Neural cell (in vitro differentiated cells): ENCODE results near the gene KCNIP4.

Experiments
- EP300 ChIP-seq: fragments of 450-650 bp; conservative IDR thresholded peaks from 2 replicates; pipeline ENCODE4 v1.6.1; 2014; ENCODE audit warnings: antibody characterized with exemption, mild to moderate bottlenecking, moderate library complexity; ENCODE audit not compliant: poor library complexity, severe bottlenecking
- POLR2AphosphoS5 ChIP-seq: IDR thresholded peaks from 2 replicates; pipeline ENCODE4 v1.6.1; 2012
- RAD21 ChIP-seq: fragments of 450-650 bp; conservative IDR thresholded peaks from 2 replicates; pipeline ENCODE4 v1.6.1; 2014; ENCODE audit warnings: antibody characterized with exemption, mild to moderate bottlenecking, moderate library complexity
- TF ChIP-seq, protein P1 (sequence below): fragments of 450-650 bp; IDR thresholded peaks from 2 replicates; pipeline ENCODE4 v1.5.1; 2014; ENCODE audit warnings: antibody characterized with exemption, mild to moderate bottlenecking, moderate library complexity; ENCODE audit not compliant: poor library complexity, severe bottlenecking
- TF ChIP-seq, protein P2 (sequence below): IDR thresholded peaks from 2 replicates; pipeline ENCODE4 v1.6.1; 2012; ENCODE audit warnings: borderline replicate concordance

DNA sequence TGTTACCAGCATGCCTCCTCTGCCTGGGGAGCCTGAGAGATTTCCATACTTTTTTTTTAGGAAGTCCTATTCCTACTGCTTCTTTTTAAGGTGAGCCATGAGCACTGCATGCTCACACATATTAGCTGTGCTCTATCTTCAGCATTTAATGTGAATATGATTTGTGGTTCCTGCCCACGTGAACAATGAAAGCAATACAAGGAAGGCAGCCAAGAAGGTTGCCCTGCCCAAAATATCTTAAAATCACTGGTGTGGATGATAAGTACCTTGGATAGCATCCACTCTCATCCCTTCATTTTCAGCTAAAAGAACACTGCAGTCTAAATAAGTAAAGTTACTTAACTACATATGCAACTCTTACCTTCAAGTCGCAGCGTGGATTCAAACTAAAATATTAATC is 640.9 kb downstream of the KCNIP4 start:
- TF ChIP-seq RAD21: no peak
- TF ChIP-seq, protein P1, sequence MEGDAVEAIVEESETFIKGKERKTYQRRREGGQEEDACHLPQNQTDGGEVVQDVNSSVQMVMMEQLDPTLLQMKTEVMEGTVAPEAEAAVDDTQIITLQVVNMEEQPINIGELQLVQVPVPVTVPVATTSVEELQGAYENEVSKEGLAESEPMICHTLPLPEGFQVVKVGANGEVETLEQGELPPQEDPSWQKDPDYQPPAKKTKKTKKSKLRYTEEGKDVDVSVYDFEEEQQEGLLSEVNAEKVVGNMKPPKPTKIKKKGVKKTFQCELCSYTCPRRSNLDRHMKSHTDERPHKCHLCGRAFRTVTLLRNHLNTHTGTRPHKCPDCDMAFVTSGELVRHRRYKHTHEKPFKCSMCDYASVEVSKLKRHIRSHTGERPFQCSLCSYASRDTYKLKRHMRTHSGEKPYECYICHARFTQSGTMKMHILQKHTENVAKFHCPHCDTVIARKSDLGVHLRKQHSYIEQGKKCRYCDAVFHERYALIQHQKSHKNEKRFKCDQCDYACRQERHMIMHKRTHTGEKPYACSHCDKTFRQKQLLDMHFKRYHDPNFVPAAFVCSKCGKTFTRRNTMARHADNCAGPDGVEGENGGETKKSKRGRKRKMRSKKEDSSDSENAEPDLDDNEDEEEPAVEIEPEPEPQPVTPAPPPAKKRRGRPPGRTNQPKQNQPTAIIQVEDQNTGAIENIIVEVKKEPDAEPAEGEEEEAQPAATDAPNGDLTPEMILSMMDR: no peak
- TF ChIP-seq, protein P2, sequence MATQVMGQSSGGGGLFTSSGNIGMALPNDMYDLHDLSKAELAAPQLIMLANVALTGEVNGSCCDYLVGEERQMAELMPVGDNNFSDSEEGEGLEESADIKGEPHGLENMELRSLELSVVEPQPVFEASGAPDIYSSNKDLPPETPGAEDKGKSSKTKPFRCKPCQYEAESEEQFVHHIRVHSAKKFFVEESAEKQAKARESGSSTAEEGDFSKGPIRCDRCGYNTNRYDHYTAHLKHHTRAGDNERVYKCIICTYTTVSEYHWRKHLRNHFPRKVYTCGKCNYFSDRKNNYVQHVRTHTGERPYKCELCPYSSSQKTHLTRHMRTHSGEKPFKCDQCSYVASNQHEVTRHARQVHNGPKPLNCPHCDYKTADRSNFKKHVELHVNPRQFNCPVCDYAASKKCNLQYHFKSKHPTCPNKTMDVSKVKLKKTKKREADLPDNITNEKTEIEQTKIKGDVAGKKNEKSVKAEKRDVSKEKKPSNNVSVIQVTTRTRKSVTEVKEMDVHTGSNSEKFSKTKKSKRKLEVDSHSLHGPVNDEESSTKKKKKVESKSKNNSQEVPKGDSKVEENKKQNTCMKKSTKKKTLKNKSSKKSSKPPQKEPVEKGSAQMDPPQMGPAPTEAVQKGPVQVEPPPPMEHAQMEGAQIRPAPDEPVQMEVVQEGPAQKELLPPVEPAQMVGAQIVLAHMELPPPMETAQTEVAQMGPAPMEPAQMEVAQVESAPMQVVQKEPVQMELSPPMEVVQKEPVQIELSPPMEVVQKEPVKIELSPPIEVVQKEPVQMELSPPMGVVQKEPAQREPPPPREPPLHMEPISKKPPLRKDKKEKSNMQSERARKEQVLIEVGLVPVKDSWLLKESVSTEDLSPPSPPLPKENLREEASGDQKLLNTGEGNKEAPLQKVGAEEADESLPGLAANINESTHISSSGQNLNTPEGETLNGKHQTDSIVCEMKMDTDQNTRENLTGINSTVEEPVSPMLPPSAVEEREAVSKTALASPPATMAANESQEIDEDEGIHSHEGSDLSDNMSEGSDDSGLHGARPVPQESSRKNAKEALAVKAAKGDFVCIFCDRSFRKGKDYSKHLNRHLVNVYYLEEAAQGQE: no peak
- no peak for TF ChIP-seq POLR2AphosphoS5
- TF ChIP-seq EP300: no peak
